HEK293 (cell line): ENCODE measurements around the gene TTLL4.

ENCODE experiments used
- CTCF ChIA-PET: fragments of 350-600 bp; formaldehyde crosslinking; extraction: SDS; loops from one replicate; lab custom pipeline; 2021; ENCODE audit warnings: antibody characterized with exemption; lab: Yijun Ruan, JAX
- POLR2A ChIA-PET: fragments of 300-600 bp; formaldehyde crosslinking; extraction: SDS; loops from one replicate; lab custom pipeline; 2020; ENCODE audit warnings: antibody characterized with exemption, inconsistent platforms; lab: Yijun Ruan, JAX
- H3K27ac ChIP-seq: fragments of 200-500 bp; sonication (Bioruptor generic); 2 replicates; pipeline ENCODE4 v1.5.1; 2014; ENCODE audit warnings: low read depth, low read length, control low read depth, inconsistent platforms; ENCODE audit errors: extremely low read depth
- H3K36me3 ChIP-seq, 2 experiments: fragments of 200-500 bp in 1 of 2; sonication (Bioruptor generic) in 1 of 2; 1 replicate in 1 of 2; 2 replicates in 1 of 2; pipeline ENCODE4 v1.5.1; 2014 to 2017; ENCODE audit warnings: inconsistent platforms in 2 of 2, low read length in 2 of 2; ENCODE audit not compliant: control insufficient read depth in 2 of 2, insufficient read depth in 1 of 2
- H3K4me1 ChIP-seq: fragments of 200-500 bp; sonication (Bioruptor generic); 2 replicates; pipeline ENCODE4 v1.5.1; 2014; ENCODE audit warnings: mild to moderate bottlenecking, low read length, inconsistent platforms; ENCODE audit not compliant: control insufficient read depth, insufficient read depth
- H3K4me3 ChIP-seq: 2 replicates; pipeline ENCODE4 v1.5.1; 2011; ENCODE audit warnings: low read depth, mild to moderate bottlenecking, control low read depth, low read length, moderate library complexity
- H3K9me3 ChIP-seq: fragments of 200-500 bp; sonication (Bioruptor generic); 2 replicates; pipeline ENCODE4 v1.5.1; 2014; ENCODE audit warnings: low read depth, low read length, inconsistent platforms; ENCODE audit not compliant: control insufficient read depth, insufficient read depth
- GLIS1 ChIP-seq: fragments of 450-650 bp; formaldehyde crosslinking; IDR thresholded peaks from 2 replicates; pipeline ENCODE4 v1.5.1; 2016; ENCODE audit warnings: missing biosample characterization, missing genetic modification characterization
- HOXD13 ChIP-seq: sonication (generic); formaldehyde crosslinking; IDR thresholded peaks from 2 replicates; pipeline ENCODE4 v1.8.0; 2022; ENCODE audit warnings: missing genetic modification reagents, borderline replicate concordance
- KLF7 ChIP-seq: fragments of 450-650 bp; formaldehyde crosslinking; IDR thresholded peaks from 2 replicates; pipeline ENCODE4 v1.5.1; 2016; ENCODE audit warnings: missing biosample characterization, missing genetic modification characterization, borderline replicate concordance
- MYNN ChIP-seq: fragments of 450-650 bp; formaldehyde crosslinking; IDR thresholded peaks from 2 replicates; pipeline ENCODE4 v1.5.1; 2016; ENCODE audit warnings: missing biosample characterization, missing genetic modification characterization, borderline replicate concordance
- SALL2 ChIP-seq: fragments of 450-650 bp; formaldehyde crosslinking; IDR thresholded peaks from 2 replicates; pipeline ENCODE4 v1.5.0; 2017; ENCODE audit warnings: missing biosample characterization, mild to moderate bottlenecking, missing genetic modification characterization, borderline replicate concordance
- SCRT1 ChIP-seq: fragments of 450-650 bp; formaldehyde crosslinking; IDR thresholded peaks from 2 replicates; pipeline ENCODE4 v1.5.1; 2016; ENCODE audit warnings: missing biosample characterization, missing genetic modification characterization, borderline replicate concordance
- SETDB1 ChIP-seq: IDR thresholded peaks from one replicate; pipeline ENCODE4 v1.6.1; 2017; ENCODE audit warnings: mild to moderate bottlenecking, low read length, moderate library complexity, mixed read lengths; ENCODE audit not compliant: insufficient read length
- SP3 ChIP-seq: fragments of 450-650 bp; formaldehyde crosslinking; IDR thresholded peaks from 2 replicates; pipeline ENCODE4 v1.5.1; 2016; ENCODE audit warnings: missing biosample characterization, missing genetic modification characterization
- TSHZ1 ChIP-seq: fragments of 450-650 bp; formaldehyde crosslinking; IDR thresholded peaks from 2 replicates; pipeline ENCODE4 v1.5.1; 2016; ENCODE audit warnings: missing biosample characterization, missing genetic modification characterization, borderline replicate concordance
- YY1 ChIP-seq: fragments of 450-650 bp; formaldehyde crosslinking; IDR thresholded peaks from 2 replicates; pipeline ENCODE4 v1.5.1; 2018; ENCODE audit warnings: missing biosample characterization, missing genetic modification characterization
- ZBTB48 ChIP-seq: fragments of 450-650 bp; formaldehyde crosslinking; IDR thresholded peaks from 2 replicates; pipeline ENCODE4 v1.5.1; 2016; ENCODE audit warnings: missing biosample characterization, missing genetic modification characterization
- ZFHX2 ChIP-seq: fragments of 450-650 bp; formaldehyde crosslinking; conservative IDR thresholded peaks from 2 replicates; pipeline ENCODE4 v1.5.1; 2016; ENCODE audit warnings: missing biosample characterization, missing genetic modification characterization
- ZFP37 ChIP-seq: fragments of 450-650 bp; formaldehyde crosslinking; IDR thresholded peaks from 2 replicates; pipeline ENCODE4 v1.5.1; 2016; ENCODE audit warnings: missing biosample characterization, missing genetic modification characterization
- ZNF114 ChIP-seq: fragments of 450-650 bp; formaldehyde crosslinking; IDR thresholded peaks from 2 replicates; pipeline ENCODE4 v1.5.0; 2017; ENCODE audit warnings: missing biosample characterization, missing genetic modification characterization
- ZNF146 ChIP-seq: fragments of 450-650 bp; formaldehyde crosslinking; IDR thresholded peaks from 2 replicates; pipeline ENCODE4 v1.5.1; 2016; ENCODE audit warnings: missing biosample characterization, missing genetic modification characterization
- ZNF174 ChIP-seq: fragments of 450-650 bp; formaldehyde crosslinking; IDR thresholded peaks from 2 replicates; pipeline ENCODE4 v1.5.0; 2017; ENCODE audit warnings: missing biosample characterization, mild to moderate bottlenecking, missing genetic modification characterization
- ZNF175 ChIP-seq: fragments of 450-650 bp; formaldehyde crosslinking; IDR thresholded peaks from 2 replicates; pipeline ENCODE4 v1.5.1; 2016; ENCODE audit warnings: missing biosample characterization, missing genetic modification characterization
- ZNF223 ChIP-seq: fragments of 450-650 bp; formaldehyde crosslinking; IDR thresholded peaks from 2 replicates; pipeline ENCODE4 v1.5.1; 2016; ENCODE audit warnings: missing biosample characterization, missing genetic modification characterization
- ZNF266 ChIP-seq: fragments of 450-650 bp; formaldehyde crosslinking; IDR thresholded peaks from 2 replicates; pipeline ENCODE4 v1.5.1; 2016; ENCODE audit warnings: missing biosample characterization, missing genetic modification characterization, low read depth
- ZNF302 ChIP-seq: fragments of 450-650 bp; formaldehyde crosslinking; IDR thresholded peaks from 2 replicates; pipeline ENCODE4 v1.5.1; 2016; ENCODE audit warnings: missing biosample characterization, missing genetic modification characterization, low read depth
- ZNF366 ChIP-seq: fragments of 450-650 bp; formaldehyde crosslinking; conservative IDR thresholded peaks from 2 replicates; pipeline ENCODE4 v1.5.1; 2016; ENCODE audit warnings: missing biosample characterization, missing genetic modification characterization
- ZNF501 ChIP-seq: fragments of 450-650 bp; formaldehyde crosslinking; IDR thresholded peaks from 2 replicates; pipeline ENCODE4 v1.5.1; 2016; ENCODE audit warnings: missing biosample characterization, missing genetic modification characterization
- ZNF548 ChIP-seq: fragments of 450-650 bp; formaldehyde crosslinking; IDR thresholded peaks from 2 replicates; pipeline ENCODE4 v1.5.1; 2016; ENCODE audit warnings: missing biosample characterization, missing genetic modification characterization
- ZNF707 ChIP-seq: fragments of 450-650 bp; formaldehyde crosslinking; IDR thresholded peaks from 2 replicates; pipeline ENCODE4 v1.5.1; 2016; ENCODE audit warnings: missing biosample characterization, missing genetic modification characterization
- ZNF785 ChIP-seq: fragments of 450-650 bp; formaldehyde crosslinking; IDR thresholded peaks from 2 replicates; pipeline ENCODE4 v1.5.1; 2016; ENCODE audit warnings: missing biosample characterization, missing genetic modification characterization
- ZNF843 ChIP-seq: fragments of 450-650 bp; formaldehyde crosslinking; IDR thresholded peaks from 2 replicates; pipeline ENCODE4 v1.5.1; 2016; ENCODE audit warnings: missing biosample characterization, missing genetic modification characterization
- ZSCAN16 ChIP-seq: fragments of 450-650 bp; formaldehyde crosslinking; IDR thresholded peaks from 2 replicates; pipeline ENCODE4 v1.5.1; 2016; ENCODE audit warnings: missing biosample characterization, missing genetic modification characterization
- ZSCAN18 ChIP-seq: fragments of 450-650 bp; formaldehyde crosslinking; IDR thresholded peaks from 2 replicates; pipeline ENCODE4 v1.5.1; 2016; ENCODE audit warnings: missing biosample characterization, missing genetic modification characterization
- ZXDB ChIP-seq: fragments of 450-650 bp; formaldehyde crosslinking; IDR thresholded peaks from 2 replicates; pipeline ENCODE4 v1.5.1; 2016; ENCODE audit warnings: missing biosample characterization, missing genetic modification characterization
- TF ChIP-seq, protein P1 (sequence below): sonication (generic); formaldehyde crosslinking; IDR thresholded peaks from 2 replicates; pipeline ENCODE4 v1.8.1; 2022; ENCODE audit warnings: mild to moderate bottlenecking, moderate library complexity, missing genetic modification reagents
- TF ChIP-seq, protein P2 (sequence below): fragments of 450-650 bp; formaldehyde crosslinking; IDR thresholded peaks from 2 replicates; pipeline ENCODE4 v1.5.1; 2016; ENCODE audit warnings: missing biosample characterization, missing genetic modification characterization

The TTLL4 gene

DNA sequence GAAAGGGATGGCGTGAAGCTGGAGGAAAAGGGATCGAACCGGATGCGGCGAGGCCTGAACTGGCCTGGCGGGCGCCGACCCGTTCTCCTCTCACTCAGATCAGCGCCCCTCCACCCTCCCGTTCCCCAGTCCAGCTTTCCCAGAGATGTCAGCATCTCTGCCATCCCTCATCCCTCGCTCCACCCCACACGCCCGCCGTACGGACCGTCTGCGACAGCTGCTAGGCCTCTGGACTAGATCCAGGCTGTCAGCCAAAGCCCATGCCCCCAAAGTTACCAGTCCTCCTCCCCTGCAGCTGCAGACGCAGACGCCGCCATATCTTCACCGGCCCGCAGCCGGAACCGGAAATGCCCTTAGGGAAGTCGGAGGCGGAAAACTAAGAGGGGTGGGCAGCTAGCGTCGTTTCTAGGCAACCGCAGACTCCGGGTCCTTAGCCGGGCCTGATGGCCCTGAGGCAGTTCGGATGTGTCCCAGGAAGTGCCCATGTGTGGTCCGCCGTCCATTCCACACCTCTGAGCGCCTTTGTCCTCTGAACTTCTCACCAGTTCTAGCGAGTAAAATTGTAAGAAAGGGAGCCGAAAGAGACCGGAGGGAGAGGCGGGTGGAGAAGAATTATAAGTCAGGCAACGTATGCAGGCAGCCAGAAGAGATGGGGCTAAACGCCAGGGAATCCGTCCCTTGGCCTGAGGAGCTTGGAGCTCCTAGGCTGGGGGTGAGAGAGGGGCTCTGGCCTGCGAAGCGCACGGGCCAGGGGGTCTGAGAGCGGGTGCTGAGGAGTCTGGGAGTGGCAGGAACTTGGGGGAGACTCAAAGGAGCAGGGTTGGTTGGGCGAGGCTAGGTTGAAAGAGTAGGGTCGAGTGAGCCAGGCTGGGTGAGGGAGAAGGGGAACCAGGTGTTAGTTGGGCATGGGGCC is 38.7 kb upstream of the TTLL4 start, which contains the start of the genes RNF25 and STK36:
Gene RNF25 (minus strand): TSS at position 349 of the 913 bp plus-strand sequence. CDS start 32 bp downstream, at position 317.
Gene STK36 (plus strand): TSS at position 433 of the 913 bp plus-strand sequence. CDS start 744 bp downstream, outside the sequence.
- CTCF ChIA-PET: interaction anchor here (0.6 to 3.9 kb wide), 14 partner anchors 12 to 614 kb away, joined by 3 to 26 read pairs (median 4); partner anchors contain the start of genes BCS1L and ZNF142
- TF ChIP-seq ZNF302 (tag by site-specific recombination): no peak
- no peak for TF ChIP-seq ZNF548 (tag by site-specific recombination)
- TF ChIP-seq ZSCAN16 (tag by site-specific recombination): no peak
- no peak for TF ChIP-seq ZNF175 (tag by site-specific recombination)
- TF ChIP-seq MYNN (tag by site-specific recombination): no peak
- TF ChIP-seq, protein P1, sequence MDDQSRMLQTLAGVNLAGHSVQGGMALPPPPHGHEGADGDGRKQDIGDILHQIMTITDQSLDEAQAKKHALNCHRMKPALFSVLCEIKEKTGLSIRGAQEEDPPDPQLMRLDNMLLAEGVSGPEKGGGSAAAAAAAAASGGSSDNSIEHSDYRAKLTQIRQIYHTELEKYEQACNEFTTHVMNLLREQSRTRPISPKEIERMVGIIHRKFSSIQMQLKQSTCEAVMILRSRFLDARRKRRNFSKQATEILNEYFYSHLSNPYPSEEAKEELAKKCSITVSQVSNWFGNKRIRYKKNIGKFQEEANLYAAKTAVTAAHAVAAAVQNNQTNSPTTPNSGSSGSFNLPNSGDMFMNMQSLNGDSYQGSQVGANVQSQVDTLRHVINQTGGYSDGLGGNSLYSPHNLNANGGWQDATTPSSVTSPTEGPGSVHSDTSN (CRISPR knock-in tag): no peak
- peak; percentile 41; the same call in 1 of the 2 replicates for TF ChIP-seq ZBTB48
- no peak for TF ChIP-seq SETDB1
- TF ChIP-seq ZNF366: peak; percentile 69
- no peak for TF ChIP-seq ZNF785 (tag by site-specific recombination)
- no peak for TF ChIP-seq ZNF114 (tag by site-specific recombination)
- TF ChIP-seq SCRT1: no peak
- TF ChIP-seq ZFP37: peak; percentile 32; the same call in 1 of the 2 replicates
- no peak for TF ChIP-seq ZNF843 (tag by site-specific recombination)
- TF ChIP-seq ZNF223 (tag by site-specific recombination): no peak
- no peak for TF ChIP-seq TSHZ1 (tag by site-specific recombination)
- no peak for TF ChIP-seq SALL2 (tag by site-specific recombination)
- TF ChIP-seq ZXDB: peak; percentile 68
- TF ChIP-seq GLIS1 (tag by site-specific recombination): peak; percentile 18; the same call in 1 of the 2 replicates
- TF ChIP-seq YY1 (tag by site-specific recombination): peak; percentile 73; the same call in 1 of the 2 replicates
- no peak for TF ChIP-seq ZNF146 (tag by site-specific recombination)
- no peak for TF ChIP-seq ZNF707 (tag by site-specific recombination)
- TF ChIP-seq ZNF266: no peak
- TF ChIP-seq ZNF174 (tag by site-specific recombination): no peak
- peak; percentile 25; the same call in 1 of the 2 replicates for TF ChIP-seq SP3 (tag by site-specific recombination)
- TF ChIP-seq ZSCAN18 (tag by site-specific recombination): no peak
- TF ChIP-seq ZFHX2 (tag by site-specific recombination): peak; percentile 24; the same call in 1 of the 2 replicates
- TF ChIP-seq ZNF501 (tag by site-specific recombination): peak; percentile 73
- TF ChIP-seq, protein P2, sequence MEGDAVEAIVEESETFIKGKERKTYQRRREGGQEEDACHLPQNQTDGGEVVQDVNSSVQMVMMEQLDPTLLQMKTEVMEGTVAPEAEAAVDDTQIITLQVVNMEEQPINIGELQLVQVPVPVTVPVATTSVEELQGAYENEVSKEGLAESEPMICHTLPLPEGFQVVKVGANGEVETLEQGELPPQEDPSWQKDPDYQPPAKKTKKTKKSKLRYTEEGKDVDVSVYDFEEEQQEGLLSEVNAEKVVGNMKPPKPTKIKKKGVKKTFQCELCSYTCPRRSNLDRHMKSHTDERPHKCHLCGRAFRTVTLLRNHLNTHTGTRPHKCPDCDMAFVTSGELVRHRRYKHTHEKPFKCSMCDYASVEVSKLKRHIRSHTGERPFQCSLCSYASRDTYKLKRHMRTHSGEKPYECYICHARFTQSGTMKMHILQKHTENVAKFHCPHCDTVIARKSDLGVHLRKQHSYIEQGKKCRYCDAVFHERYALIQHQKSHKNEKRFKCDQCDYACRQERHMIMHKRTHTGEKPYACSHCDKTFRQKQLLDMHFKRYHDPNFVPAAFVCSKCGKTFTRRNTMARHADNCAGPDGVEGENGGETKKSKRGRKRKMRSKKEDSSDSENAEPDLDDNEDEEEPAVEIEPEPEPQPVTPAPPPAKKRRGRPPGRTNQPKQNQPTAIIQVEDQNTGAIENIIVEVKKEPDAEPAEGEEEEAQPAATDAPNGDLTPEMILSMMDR (tag by site-specific recombination): peak; percentile 38; the same call in 1 of the 2 replicates
- TF ChIP-seq HOXD13 (CRISPR knock-in tag): 0 out of 2 replicates have a peak, but pooled peaks have one; percentile 8
- TF ChIP-seq KLF7: no peak

More for the DNA sequence above, 38.7 kb upstream of the TTLL4 start, which contains the start of the genes RNF25 and STK36:
- Histone ChIP-seq H3K9me3 (no peaks in the 10 kb centered on the region), H3K4me3 (peak within 1 kb of the TSS; percentile 94), H3K4me1 (no peaks in the 10 kb centered on the region), H3K27ac (peak within 1 kb of the TSS; percentile 54), H3K36me3 (peaks cover 14 to 60% of the 10 kb centered on the region in 2 experiments)
- POLR2A ChIA-PET: interaction anchor here (0.9 to 4.2 kb wide), 8 partner anchors 11 to 402 kb away, joined by 3 to 62 read pairs (median 4); partner anchors contain the start of genes AAMP, BCS1L, PLCD4 and PNKD
